ENCODE measurements around the gene CDKN2A. TPM values are rescaled to one million over a fixed set of nuclear protein-coding genes. Genes with fewer than 3 reads are reported as not detected.

The CDKN2A gene
- 7.7 and 41.4 TPM in 2 replicates for total RNA-seq

DNA sequence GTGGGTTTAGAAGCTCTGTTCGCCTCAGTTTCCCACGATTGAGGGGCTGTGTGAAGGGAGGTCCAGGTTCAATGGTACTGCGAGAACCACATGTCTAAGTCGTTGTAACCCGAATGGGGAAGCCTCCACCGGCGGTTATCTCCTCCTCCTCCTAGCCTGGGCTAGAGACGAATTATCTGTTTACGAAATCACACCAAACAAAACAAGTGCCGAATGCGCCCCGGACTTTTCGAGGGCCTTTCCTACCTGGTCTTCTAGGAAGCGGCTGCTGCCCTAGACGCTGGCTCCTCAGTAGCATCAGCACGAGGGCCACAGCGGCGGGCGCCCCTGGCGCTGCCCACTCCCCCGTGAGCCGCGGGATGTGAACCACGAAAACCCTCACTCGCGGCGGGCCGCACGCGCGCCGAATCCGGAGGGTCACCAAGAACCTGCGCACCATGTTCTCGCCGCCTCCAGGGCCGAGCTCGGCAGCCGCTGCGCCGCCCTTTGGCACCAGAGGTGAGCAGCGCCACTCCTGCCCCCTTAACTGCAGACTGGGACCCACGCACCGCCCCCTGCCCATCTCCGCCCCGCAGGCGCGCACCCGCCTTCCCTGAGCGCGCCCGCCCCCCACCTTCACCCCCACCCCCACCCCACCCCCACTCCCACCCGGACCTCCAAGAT, at the start of gene CDKN2A:
TSS of gene CDKN2A (minus strand) at position 500 of the 663 bp plus-strand sequence.

DNA sequence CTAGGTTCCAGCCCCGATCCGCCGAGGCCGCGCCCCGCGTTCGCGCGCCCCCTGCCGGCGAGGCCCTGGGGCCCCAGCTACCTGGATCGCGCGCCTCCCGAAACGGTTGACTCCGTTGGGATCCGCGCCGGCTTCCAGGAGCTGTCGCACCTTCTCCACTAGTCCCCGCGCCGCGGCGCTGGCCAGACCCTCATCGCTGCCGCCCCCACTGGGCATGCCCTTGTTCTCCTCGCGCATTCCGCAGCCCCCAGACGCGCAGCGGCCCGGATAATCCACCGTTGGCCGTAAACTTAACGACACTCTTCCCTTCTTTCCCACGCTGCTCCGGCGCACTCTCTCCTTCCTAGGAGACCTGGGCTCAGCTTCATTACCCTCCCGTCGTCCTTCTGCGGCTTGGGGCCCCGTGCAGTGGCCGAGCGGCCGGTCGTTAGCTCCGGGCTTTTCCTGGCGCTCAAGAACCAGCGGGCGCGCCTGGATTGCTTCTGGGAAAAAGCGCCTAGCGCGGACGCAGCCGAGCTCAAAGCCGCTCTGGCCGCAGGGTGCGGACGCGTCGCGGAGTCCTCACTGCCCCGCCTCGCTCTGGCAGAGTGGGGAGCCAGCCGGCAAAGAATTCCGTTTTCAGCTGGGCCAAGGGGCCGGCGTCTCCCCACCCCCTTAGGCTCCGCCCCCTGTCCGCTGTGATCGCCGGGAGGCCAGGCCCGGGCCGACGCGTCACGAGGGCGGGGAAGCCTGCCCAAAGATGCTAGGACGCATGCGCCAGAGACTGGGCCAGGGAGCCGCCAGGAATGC, 14.7 kb upstream of the CDKN2A start, which contains the start of gene CDKN2B:
TSS of gene CDKN2B (minus strand) at position 589 of the 789 bp plus-strand sequence. CDS start at position 237, 352 bp downstream.

DNA sequence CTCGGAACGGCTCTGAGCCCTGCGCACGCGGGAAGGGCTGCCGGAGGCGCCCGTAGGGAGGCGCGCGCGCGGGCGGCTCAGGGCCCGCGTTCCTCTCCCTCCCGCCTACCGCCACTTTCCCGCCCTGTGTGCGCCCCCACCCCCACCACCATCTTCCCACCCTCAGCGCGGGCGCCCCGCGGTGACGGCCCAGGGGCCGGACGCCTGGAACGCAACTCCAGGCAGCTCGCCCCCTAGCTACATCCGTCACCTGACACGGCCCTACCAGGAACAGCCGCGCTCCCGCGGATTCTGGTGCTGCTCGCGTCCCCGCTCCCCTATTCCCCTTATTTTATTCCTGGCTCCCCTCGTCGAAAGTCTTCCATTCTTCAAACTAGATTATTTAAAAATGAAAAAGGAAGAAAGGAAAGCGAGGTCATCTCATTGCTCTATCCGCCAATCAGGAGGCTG, 389 bp upstream of the CDKN2A start, which contains the start of gene CDKN2B-AS1:
TSS of gene CDKN2B-AS1 (plus strand) at position 236 of the 450 bp plus-strand sequence.

Other genes with a start within 250 kb of the CDKN2A start
- gene MTAP, start 191.8 kb downstream of the CDKN2A start, total RNA-seq = 11.2 and 20.9 TPM in 2 replicates
- 0.26 TPM in 1 of 2 replicates, not detected in the other for gene CDKN2B-AS1, start 399 bp upstream of the CDKN2A start, total RNA-seq
- gene CDKN2B, start 14.9 kb upstream of the CDKN2A start, total RNA-seq = 8.9 and 21.8 TPM in 2 replicates